GM18868 (cell line): ENCODE results near the gene ERGIC2.
A peak's percentile ranks its signal among the peaks of the same experiment; 100 is the strongest.
"Not testable (repeated sequence)": the region's sequence is repeated elsewhere in the genome, so short reads cannot be mapped to it uniquely, and the experiment has no call there.

Source experiments
- ATAC-seq: cut with Tn5 transposase; IDR thresholded peaks from one replicate; pipeline ENCODE4 v1.9.1; 2021; ENCODE audit warnings: mild to moderate bottlenecking, moderate library complexity; ENCODE audit not compliant: unreplicated experiment

The ERGIC2 gene

GRCh38 chr12:29304388-29304787 lies 76.6 kb downstream of the ERGIC2 start:
- no peak for ATAC-seq

GRCh38 chr12:29301114-29301513 lies 79.9 kb downstream of the ERGIC2 start:
- ATAC-seq: no peak

GRCh38 chr12:29299633-29300032 lies 81.3 kb downstream of the ERGIC2 start:
- peak; percentile 73 for ATAC-seq

GRCh38 chr12:29291226-29291625 lies 89.7 kb downstream of the ERGIC2 start:
- no peak for ATAC-seq

GRCh38 chr12:29290475-29290874 lies 90.5 kb downstream of the ERGIC2 start:
- ATAC-seq: not testable (repeated sequence)

- no peak for ATAC-seq
Measured at GRCh38 chr12:29288031-29288430, 92.9 kb downstream of the ERGIC2 start.

GRCh38 chr12:29287622-29288021 lies 93.3 kb downstream of the ERGIC2 start:
- ATAC-seq: no peak
